ENCODE measurements around the gene TMEM200A.

- TF ChIP-seq CTCF (IDR thresholded peaks at IDR 0.05) (no peak), POLR2A (IDR thresholded peaks at IDR 0.05) (no peak)
These were observed 29.3 kb downstream of the TMEM200A start for GRCh38 chr6:130395164-130395563.
